C4-2B (cell line): ENCODE data around the gene PTPRN2.

Experiments used
- ZFX ChIP-seq: fragments of 450-650 bp; IDR thresholded peaks from 2 replicates; pipeline ENCODE4 v1.6.1; 2017
- TF ChIP-seq, protein P1 (sequence below): fragments of 450-650 bp; conservative IDR thresholded peaks from 2 replicates; pipeline ENCODE4 v1.5.1; 2017; ENCODE audit warnings: mild to moderate bottlenecking

DNA sequence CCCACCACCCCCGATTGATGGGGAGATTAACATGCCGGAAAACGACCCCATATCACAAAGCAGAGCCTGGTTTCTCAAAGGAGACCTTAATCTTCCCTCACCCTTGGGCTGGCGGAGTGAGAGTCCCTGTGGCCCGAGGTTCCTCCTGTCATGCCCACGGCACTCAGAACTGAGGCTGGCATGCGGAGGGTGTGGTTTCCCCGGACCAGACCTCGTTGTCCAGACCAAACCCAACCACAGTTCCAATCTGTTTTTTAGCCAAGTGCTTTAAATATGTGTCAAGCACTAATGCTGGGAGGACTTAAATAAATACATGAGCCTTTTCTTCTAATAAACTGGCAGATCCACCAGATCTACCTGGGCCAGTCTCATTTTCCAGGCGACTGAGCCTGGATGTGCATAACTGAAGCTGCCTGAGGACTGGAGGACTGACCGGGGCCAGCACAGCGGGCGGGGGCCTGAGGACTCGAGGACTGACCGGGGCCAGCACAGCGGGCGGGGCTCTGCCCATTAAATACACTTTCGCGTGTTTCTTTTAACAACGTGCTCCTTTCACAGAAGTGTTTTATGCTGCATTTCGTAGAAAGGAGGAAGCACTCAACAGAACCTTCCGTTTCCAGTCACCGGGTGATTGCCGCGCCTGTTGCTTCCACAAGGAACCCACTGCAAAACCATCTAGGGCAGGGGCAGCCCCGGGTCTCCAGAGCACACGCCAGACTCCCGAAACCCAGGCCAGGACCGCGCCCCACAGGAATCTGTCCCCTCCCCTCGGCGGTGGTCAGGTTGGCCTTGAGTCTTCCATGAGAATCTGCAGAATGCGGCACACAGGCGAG lies 334.6 kb downstream of the PTPRN2 start:
- TF ChIP-seq, protein P1, sequence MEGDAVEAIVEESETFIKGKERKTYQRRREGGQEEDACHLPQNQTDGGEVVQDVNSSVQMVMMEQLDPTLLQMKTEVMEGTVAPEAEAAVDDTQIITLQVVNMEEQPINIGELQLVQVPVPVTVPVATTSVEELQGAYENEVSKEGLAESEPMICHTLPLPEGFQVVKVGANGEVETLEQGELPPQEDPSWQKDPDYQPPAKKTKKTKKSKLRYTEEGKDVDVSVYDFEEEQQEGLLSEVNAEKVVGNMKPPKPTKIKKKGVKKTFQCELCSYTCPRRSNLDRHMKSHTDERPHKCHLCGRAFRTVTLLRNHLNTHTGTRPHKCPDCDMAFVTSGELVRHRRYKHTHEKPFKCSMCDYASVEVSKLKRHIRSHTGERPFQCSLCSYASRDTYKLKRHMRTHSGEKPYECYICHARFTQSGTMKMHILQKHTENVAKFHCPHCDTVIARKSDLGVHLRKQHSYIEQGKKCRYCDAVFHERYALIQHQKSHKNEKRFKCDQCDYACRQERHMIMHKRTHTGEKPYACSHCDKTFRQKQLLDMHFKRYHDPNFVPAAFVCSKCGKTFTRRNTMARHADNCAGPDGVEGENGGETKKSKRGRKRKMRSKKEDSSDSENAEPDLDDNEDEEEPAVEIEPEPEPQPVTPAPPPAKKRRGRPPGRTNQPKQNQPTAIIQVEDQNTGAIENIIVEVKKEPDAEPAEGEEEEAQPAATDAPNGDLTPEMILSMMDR, result no peak
- TF ChIP-seq ZFX, result no peak
